MCF 10A (cell line): ENCODE data around the gene UNC13C. TPM values are rescaled to one million over a fixed set of nuclear protein-coding genes. Genes with fewer than 3 reads are reported as not detected.

Experiments
- BruUV-seq: library from RNA; stranded (reverse); fragments of 400-500 nt; replicated peaks from 2 replicates; lab custom pipeline; 2021; lab: Mats Ljungman, UMichigan
- CTCF ChIA-PET: fragments of 300-600 bp; sonication (Branson Sonifier 250); formaldehyde crosslinking; extraction: SDS; loops from one replicate; lab custom pipeline; 2021; ENCODE audit warnings: antibody characterized with exemption, inconsistent platforms; lab: Yijun Ruan, JAX
- POLR2A ChIA-PET: fragments of 300-600, 350-650 bp; sonication (Branson Sonifier 250); formaldehyde crosslinking; extraction: SDS; loops from one replicate; lab custom pipeline; 2020; ENCODE audit warnings: antibody characterized with exemption, inconsistent platforms; lab: Yijun Ruan, JAX
- DNase-seq: peaks from one replicate; pipeline ENCODE4 v3.0.0-alpha.2; 2018; ENCODE audit not compliant: unreplicated experiment
- H3K27ac Mint-ChIP-seq: one replicate; pipeline ENCODE4 v1.8.0; 2022; ENCODE audit warnings: mild to moderate bottlenecking, low read depth, mixed read lengths; ENCODE audit not compliant: unreplicated experiment
- H3K27me3 Mint-ChIP-seq: one replicate; pipeline ENCODE4 v1.8.0; 2022; ENCODE audit warnings: mixed read lengths; ENCODE audit not compliant: insufficient read depth, unreplicated experiment
- H3K36me3 Mint-ChIP-seq: one replicate; pipeline ENCODE4 v1.8.0; 2022; ENCODE audit warnings: mild to moderate bottlenecking, moderate library complexity, mixed read lengths; ENCODE audit not compliant: insufficient read depth, unreplicated experiment
- H3K4me1 Mint-ChIP-seq: one replicate; pipeline ENCODE4 v1.8.0; 2022; ENCODE audit warnings: mixed read lengths; ENCODE audit not compliant: insufficient read depth, unreplicated experiment
- H3K4me3 Mint-ChIP-seq: one replicate; pipeline ENCODE4 v1.8.0; 2022; ENCODE audit warnings: mild to moderate bottlenecking, moderate library complexity, mixed read lengths; ENCODE audit not compliant: unreplicated experiment
- H3K9me3 Mint-ChIP-seq: one replicate; pipeline ENCODE4 v1.8.0; 2022; ENCODE audit warnings: mixed read lengths; ENCODE audit not compliant: unreplicated experiment
- intact Hi-C: fragments of 100-400 bp; cut with micrococcal nuclease; formaldehyde crosslinking; loops from 2 replicates; pipeline ENCODE4 v1.14.1; 2022
- total RNA-seq: library from RNA; stranded (reverse); gene quantifications from 2 replicates; pipeline ENCODE4 v1.2.3, GENCODE V29; 2022
- TF ChIP-seq, protein P1 (sequence below): fragments of 200-600 bp; IDR thresholded peaks from one replicate; pipeline ENCODE4 v1.8.0; 2022; ENCODE audit warnings: antibody characterized with exemption, mild to moderate bottlenecking; ENCODE audit not compliant: unreplicated experiment

The UNC13C gene
- total RNA-seq, 1 experiment from 2014 or later: not detected

DNA sequence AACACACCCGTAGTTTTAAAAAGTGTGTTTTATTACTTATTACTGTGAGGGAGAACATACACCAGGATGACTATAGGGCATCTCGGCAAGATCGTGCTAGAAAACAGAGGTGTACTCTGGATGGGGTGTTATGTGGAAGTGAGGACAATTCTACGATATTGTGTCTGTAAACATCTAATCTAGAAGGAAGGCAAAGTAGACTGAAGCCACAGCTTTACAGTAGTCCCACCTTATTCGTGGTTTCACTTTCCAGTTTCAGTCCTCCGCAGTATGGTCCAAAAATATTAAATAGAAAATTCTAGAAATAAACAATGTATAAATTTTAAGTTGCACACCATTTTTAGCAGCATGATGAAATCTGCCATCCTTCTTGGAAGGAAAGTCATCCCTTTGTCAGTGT is 277.9 kb downstream of the UNC13C start:
- Mint-ChIP-seq H3K4me1 (no peaks in the 10 kb centered on the region), H3K27ac (no peak overlapping the region), H3K36me3 (no peaks in the 10 kb centered on the region), H3K9me3 (no peaks in the 10 kb centered on the region), H3K27me3 (no peaks in the 10 kb centered on the region), H3K4me3 (no peak overlapping the region)
- TF ChIP-seq, protein P1, sequence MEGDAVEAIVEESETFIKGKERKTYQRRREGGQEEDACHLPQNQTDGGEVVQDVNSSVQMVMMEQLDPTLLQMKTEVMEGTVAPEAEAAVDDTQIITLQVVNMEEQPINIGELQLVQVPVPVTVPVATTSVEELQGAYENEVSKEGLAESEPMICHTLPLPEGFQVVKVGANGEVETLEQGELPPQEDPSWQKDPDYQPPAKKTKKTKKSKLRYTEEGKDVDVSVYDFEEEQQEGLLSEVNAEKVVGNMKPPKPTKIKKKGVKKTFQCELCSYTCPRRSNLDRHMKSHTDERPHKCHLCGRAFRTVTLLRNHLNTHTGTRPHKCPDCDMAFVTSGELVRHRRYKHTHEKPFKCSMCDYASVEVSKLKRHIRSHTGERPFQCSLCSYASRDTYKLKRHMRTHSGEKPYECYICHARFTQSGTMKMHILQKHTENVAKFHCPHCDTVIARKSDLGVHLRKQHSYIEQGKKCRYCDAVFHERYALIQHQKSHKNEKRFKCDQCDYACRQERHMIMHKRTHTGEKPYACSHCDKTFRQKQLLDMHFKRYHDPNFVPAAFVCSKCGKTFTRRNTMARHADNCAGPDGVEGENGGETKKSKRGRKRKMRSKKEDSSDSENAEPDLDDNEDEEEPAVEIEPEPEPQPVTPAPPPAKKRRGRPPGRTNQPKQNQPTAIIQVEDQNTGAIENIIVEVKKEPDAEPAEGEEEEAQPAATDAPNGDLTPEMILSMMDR: no peak
- intact Hi-C loops: no loop called here
- BruUV-seq: no TSS peak
- ChIA-PET CTCF (interaction anchor here (0.6 to 0.7 kb wide), 3 partner anchors 137 to 400 kb away, joined by 3 read pairs; no protein-coding TSS in a partner anchor), POLR2A (interaction anchor here (0.6 kb wide), 1 partner anchor 377 kb away, joined by 3 read pairs; no protein-coding TSS in a partner anchor)
- no peak for DNase-seq

DNA sequence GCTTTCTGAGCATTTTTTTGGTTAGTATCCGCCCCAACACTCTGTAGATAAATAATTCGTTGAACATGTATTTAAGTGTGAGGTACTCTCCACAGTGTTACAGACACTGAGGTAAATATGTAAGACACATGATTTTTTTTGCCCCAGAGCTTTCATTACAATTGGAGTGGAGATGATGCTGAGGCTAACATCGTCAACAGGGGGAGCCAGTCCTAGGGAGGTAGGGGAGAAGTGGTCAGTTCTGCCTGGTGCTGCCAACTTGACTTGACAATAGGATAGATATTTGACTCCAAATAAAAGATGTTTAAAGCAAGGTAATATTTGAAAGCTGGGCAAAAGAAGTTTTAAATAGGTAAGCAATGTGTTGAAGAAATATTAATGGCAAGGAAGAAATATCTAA is 295.7 kb downstream of the UNC13C start:
- Mint-ChIP-seq H3K27me3 (peaks cover 31% of the 10 kb centered on the region), H3K4me1 (no peaks in the 10 kb centered on the region), H3K4me3 (no peak overlapping the region), H3K9me3 (no peaks in the 10 kb centered on the region), H3K27ac (no peak overlapping the region), H3K36me3 (no peaks in the 10 kb centered on the region)
- POLR2A ChIA-PET: no interaction called here
- intact Hi-C loops: no loop called here
- no TSS peak for BruUV-seq
- peak; percentile 43 for DNase-seq
- TF ChIP-seq, protein P1: peak; percentile 8
- CTCF ChIA-PET: interaction anchor here (0.6 kb wide), 1 partner anchor 654 kb away, joined by 3 read pairs; no protein-coding TSS in a partner anchor

DNA sequence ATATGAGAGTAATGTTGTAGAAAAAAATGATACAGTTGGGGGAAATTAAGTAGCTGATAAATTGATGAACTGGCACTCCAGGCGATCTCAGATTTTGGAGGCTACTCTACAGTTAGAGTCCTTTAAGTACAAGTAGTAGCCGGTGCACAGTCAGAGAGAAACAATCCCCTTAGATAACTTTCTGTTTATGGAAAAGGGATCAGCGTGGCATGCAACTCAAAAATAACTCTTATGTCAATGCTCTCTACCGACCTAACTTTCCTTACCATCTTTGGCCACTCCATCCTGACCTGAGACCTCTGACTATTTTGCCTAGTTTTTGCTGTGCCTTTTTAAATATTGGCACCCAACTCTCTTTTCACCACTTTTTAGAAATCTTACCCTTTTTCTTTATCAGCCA is 299.6 kb downstream of the UNC13C start:
- H3K9me3 Mint-ChIP-seq: no peaks in the 10 kb centered on the region
- CTCF ChIA-PET: interaction anchor here (0.5 kb wide), 1 partner anchor 298 kb away, joined by 3 read pairs; no protein-coding TSS in a partner anchor
- H3K4me3 Mint-ChIP-seq: no peak overlapping the region
- no TSS peak for BruUV-seq
- no peak for DNase-seq
- intact Hi-C loops: no loop called here
- H3K27me3 Mint-ChIP-seq: peaks cover 32% of the 10 kb centered on the region
- H3K27ac Mint-ChIP-seq: no peak overlapping the region
- TF ChIP-seq, protein P1: no peak
- H3K4me1 Mint-ChIP-seq: no peaks in the 10 kb centered on the region
- no peaks in the 10 kb centered on the region for H3K36me3 Mint-ChIP-seq
- POLR2A ChIA-PET: no interaction called here

DNA sequence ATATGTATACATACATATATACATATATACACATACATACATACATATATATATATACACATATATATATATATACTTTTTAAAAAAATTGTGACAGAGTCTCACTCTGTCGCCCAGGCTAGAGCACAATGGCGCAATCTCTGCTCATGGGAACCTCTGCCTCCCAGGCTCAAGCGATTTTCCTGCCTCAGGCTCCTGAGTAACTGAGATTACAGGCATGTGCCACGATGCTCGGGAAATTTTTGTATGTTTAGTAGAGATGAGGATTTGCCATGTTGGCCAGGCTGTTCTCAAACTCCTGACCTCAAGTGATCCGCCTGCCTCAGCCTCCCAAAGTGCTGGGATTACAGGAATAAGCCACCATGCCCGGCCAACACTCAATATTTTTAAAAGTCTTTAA is 302.5 kb downstream of the UNC13C start:
- BruUV-seq: no TSS peak
- POLR2A ChIA-PET: no interaction called here
- DNase-seq: no peak
- Mint-ChIP-seq H3K36me3 (no peaks in the 10 kb centered on the region), H3K4me1 (no peaks in the 10 kb centered on the region), H3K9me3 (no peaks in the 10 kb centered on the region), H3K4me3 (no peak overlapping the region), H3K27ac (no peak overlapping the region), H3K27me3 (peaks cover 33% of the 10 kb centered on the region)
- intact Hi-C loops: no loop called here
- TF ChIP-seq, protein P1: no peak
- CTCF ChIA-PET: no interaction called here
